ENCODE results near the gene PREP.
"Not testable (repeated sequence)": the region's sequence is repeated elsewhere in the genome, so short reads cannot be mapped to it uniquely, and the experiment has no call there.

PREP gene

GRCh38 chr6:105344881-105345370 is 58.0 kb downstream of the PREP start:
- no peak for DNase-seq (ENCODE audit: low spot score)

DNA sequence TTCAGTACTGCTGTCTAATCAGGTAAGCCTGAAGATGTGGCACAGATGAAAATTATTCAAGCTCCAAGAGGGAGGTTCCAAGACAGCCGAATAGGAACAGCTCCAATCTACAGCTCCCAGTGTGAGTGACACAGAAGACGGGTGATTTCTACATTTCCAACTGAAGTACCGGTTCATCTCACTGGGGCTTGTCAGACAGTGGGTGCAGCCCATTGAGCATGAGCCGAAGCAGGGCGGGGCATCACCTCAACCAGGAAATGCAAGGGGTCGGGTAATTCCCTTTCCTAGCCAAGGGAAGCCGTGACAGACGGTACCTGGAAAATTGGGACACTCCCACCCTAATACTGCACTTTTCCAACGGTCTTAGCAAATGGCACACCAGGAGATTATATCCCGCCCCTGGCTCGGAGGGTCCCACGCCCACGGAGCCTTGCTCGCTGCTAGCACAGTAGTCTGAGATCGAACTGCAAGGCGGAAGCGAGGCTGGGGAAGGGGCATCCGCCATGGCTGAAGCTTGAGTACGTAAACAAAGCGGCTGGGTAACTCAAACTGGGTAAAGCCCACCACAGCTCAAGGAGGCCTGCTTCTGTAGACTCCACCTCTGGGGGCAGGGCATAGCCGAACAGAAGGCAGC is 64.4 kb downstream of the PREP start:
- not testable (repeated sequence) for DNase-seq (ENCODE audit: low spot score)

GRCh38 chr6:105336986-105337385 is 65.9 kb downstream of the PREP start:
- no peak for DNase-seq (ENCODE audit: low spot score)

DNA sequence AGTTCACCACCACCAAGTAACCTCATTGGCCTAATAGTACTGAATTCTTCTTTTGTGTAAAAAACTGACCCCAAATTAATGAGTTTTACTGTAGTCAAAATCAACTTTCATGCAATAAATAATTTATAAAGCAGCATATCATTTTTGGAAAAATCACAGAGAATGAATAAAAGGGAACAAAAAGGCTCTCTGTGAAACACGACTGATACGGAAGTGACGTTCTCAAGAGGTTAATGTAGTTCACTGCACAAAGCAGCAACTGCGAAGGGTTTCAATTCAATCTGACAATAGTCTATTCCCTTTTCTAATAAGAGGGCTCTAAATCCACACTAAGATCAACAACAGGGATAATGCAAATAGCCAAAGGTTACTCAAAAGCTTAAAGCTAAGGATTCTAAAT is 70.3 kb downstream of the PREP start:
- no peak for DNase-seq (ENCODE audit: low spot score)

DNA sequence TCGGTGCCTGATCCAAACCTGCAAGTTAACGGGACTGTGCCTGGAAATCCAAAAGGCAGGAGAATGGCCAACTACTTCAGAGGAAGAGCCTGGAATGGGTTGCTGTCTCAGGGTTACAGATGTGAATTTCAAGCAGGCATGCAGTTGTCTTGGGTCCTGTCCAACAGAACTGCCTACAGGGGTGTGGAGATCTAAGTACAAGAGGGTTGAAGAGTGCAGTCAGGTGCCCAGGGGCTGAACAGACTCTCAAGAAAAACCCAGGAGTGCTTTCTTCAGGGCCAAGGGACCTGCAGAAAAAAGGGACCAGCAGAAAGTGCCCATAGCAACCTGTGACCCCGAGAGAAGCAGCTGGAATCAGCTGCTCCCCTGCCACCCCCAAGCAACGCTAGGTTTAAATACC is 71.0 kb downstream of the PREP start:
- DNase-seq (ENCODE audit: low spot score) = no peak

DNA sequence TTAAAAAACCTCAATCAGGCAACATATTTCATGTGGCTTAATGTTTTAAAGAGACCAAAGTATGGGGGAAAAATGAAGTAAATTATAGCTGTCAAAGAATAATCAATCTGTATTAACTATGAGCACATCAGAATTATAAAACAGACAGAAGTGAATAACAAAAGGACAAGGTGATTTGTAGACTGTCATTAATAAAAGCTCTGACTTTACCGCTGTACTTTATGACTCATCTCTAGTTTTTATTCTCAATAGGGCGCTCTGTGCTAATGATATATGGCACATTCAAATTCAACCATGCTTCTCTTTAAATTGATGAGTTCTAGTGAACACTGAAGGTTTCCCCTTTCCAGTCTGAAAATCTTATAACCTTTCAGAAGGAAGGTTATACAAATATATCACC is 72.0 kb downstream of the PREP start:
- no peak for DNase-seq (ENCODE audit: low spot score)

- no peak for DNase-seq (ENCODE audit: low spot score)
Measured at GRCh38 chr6:105330364-105330763, 72.5 kb downstream of the PREP start.

DNA sequence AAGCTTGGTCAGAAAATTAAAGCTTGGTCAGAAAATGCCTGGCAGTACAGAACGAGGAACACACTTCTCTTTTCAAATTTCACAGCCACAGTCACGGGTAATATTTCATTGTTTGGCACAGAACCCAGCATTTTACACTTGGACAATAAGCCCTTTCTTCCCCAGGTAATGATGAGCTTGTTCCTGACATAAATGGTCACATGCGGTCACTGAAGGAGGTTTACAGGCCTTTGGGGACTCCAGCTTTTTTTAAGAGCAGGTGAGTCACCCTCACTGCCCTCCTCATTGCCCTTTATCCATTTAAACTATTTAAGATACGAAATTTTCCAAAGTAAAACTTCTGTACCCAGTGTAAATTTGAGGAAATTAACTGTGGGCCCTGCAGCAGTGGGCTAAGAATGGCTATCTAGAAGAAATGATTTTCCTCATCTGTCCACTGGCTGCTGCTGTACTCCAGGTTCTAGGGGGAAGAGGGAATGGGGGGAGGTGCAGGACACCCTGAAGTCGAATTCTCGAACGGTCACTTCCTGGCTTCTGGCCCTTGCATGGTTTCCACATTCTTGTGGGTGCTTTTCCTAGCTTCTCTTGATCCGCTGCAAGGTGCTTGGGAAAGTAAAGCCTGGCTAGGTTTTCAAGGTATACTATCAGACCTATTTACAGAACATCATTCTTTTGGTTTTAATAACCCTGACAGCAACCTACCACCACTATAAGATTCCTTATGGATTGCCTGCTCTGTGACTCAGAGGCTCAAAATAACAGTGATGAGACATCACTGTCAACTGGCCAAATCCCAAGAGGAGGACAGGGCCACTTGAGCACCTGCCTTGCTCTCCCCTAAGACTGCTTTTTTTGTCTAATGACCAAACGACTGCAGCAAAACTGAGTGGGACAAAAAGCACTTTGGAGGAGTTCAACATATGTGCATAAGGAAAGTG is 75.8 kb downstream of the PREP start:
- DNase-seq (ENCODE audit: low spot score) = no peak

DNA sequence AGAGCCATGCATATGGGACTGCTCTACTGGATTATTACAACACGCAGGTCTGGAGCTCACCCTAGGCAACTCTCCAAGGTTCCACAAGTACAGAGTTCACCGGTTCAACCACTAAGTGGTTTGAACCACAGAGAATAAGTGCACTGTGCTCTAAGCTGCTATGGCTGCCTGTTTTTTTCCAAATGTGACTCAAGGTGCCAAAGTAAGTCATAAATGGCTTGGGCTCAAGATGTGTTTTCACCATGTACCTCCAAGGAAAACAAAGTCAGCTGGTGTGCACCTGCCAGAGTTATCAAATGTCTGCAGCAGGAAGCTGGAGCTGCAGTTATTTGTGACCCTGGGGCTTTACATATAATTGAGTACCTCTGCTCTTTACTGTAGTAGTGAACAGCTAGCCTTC is 76.7 kb downstream of the PREP start:
- no peak for DNase-seq (ENCODE audit: low spot score)

GRCh38 chr6:105324386-105324950 is 78.4 kb downstream of the PREP start:
- no peak for DNase-seq (ENCODE audit: low spot score)

DNA sequence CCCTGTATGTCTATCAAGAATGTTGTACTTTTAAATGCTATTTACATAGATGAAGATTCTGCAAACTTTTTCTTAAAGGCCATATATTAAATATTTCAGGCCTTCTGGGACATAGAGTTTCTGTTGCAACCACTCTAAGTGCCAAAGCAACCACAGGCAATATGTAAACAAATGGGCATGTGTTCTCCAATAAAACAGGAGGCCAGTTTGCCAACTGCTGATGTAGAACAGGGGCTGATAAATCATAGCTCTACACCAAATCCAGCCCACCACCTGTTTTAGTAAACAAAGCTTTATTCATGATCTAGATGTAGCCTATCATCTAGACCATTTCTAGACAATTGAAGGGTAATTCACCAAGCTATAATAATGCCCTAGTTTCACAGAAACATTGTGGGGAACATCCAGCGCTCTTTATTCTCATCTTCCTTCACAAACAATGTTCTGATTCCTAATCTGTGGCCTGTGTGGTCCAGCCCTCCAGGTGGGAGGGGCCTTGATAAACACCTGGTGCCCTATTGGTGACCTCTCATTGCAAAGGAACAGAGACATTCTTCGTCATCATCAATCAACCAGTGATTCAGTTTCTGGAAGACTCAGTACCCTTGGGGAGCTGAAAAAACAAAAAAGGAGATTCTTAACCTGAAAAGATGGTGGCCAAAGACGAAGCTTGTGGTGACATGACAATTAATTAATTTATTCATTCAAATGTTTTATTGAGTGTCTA is 80.2 kb downstream of the PREP start:
- no peak for DNase-seq (ENCODE audit: low spot score)

DNA sequence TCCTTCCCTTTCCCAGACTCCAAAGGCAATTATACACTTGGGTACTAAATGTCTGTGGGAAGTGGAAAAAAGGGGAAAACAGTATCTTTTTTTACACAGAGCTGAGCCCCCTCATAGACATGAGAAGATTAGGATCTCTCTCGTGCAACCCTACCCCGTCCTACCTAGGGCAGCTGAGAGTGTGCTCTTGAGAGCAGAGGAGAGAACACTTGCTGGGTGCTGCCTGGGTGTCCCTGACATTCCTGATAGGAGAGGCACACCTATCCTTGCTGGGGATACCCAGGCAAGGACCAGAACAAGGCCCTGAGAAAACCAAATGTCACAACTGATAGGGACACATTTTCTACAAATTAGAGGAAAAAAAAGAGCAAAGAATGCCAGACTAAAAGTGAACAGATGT is 81.2 kb downstream of the PREP start:
- DNase-seq (ENCODE audit: low spot score) = no peak

DNA sequence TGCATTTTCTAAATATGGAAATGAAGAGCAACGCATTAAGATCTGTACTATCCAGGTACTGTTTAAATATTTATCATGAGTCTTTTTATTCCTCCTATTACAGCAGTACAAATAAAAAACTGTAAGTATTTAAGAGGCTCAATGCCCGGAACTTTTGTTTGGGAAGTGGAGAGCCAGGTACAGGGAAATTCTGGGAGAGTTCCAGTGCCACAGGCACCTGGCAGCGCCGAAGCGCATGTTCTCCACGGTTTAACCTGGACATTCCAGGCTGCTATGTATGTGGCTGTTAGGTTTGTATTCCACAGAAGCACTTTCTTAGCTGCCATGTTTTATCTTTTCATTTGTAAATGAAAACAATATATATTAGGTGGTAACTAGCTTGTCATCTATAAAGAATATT is 81.7 kb downstream of the PREP start:
- no peak for DNase-seq (ENCODE audit: low spot score)

- no peak for DNase-seq (ENCODE audit: low spot score)
Measured at GRCh38 chr6:105320765-105321164, 82.1 kb downstream of the PREP start.

- DNase-seq (ENCODE audit: low spot score) = no peak
Measured at GRCh38 chr6:105320271-105320670, 82.6 kb downstream of the PREP start.

GRCh38 chr6:105319331-105319730 is 83.6 kb downstream of the PREP start:
- no peak for DNase-seq (ENCODE audit: low spot score)

DNA sequence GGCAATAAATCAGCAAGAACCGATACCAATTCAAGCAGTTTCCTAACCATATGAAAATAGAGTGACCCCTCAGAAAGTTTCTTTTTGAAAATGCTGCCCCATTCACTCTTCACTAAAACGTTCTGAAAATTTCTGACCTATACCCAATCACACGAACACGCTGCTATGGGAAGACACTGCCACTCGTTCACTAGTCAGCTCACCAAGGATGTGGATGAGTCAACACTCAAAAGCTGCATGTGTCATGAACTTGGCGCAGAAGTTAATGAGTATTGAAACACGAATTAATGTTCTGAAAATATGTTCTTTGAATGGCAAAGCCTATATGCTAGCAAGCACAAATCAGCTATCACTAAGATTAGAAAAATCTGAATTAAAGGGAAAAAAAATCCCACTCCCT is 84.2 kb downstream of the PREP start:
- DNase-seq (ENCODE audit: low spot score) = no peak

- no peak for DNase-seq (ENCODE audit: low spot score)
Measured at GRCh38 chr6:105317607-105318533, 85.0 kb downstream of the PREP start.

DNA sequence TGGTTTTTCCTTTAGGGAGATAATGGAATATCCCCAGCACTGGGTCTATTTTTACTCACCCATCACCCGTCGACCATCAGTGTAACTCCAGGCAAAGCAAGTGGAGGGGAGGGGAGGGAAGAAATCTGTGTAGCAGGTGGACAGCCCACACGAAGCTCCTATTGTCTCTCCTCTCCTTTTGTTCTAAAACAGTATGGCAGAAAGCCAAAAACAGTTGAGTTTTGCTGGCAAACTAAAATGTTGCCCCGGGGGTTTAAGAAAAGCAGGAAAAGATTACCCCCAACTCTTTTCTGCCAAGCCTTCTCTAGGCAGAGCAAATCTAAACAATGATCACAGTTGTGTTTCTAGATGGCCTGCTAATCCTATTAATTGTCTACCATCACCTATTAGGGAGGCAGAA is 89.7 kb downstream of the PREP start:
- DNase-seq (ENCODE audit: low spot score) = no peak

DNA sequence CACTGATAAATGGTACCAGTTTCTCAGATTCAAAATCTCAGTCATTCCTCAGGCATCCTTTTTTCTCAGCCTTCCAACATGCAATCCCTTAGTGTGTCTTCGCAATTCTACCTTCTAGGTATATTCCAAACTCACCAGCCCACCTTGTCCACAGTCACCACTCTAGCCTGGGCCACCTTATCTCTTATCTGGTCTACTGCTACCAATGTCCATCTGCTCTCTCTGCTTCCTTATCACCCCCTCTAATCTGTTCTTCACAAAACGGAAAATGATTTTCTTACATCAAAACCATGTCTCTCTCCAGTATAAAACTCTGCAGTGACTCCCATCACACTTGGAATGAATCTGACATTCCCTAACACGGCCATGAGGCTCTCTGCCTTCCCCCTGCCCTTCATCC is 91.9 kb downstream of the PREP start:
- no peak for DNase-seq (ENCODE audit: low spot score)

GRCh38 chr6:105310371-105310770 is 92.5 kb downstream of the PREP start:
- no peak for DNase-seq (ENCODE audit: low spot score)

Data from pons (tissue), 1 donor.